Raji (cell line): ENCODE results near the gene CNTNAP5.

ENCODE experiments used
- POLR2A ChIP-seq: IDR thresholded peaks from 2 replicates; pipeline ENCODE4 v1.6.1; 2011; ENCODE audit warnings: low read depth, low read length, control low read depth; ENCODE audit not compliant: insufficient read depth

Gene CNTNAP5

DNA sequence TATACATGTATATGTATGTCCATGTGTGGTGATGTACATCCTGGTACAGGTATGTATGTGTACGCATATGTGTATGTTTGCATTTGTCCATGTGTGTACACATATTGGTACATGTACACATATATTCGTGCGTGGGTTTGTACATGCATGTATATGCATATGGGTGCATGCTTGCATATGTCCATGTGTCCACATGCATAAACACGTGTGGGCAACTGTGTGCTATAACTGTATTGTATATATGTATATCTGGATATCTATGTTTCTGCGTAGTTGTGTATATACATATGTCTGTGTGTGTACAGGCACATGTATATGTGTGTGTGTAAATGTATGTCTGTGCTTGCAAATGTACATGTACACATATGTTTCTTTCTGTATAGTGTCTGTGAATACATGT is 858.5 kb downstream of the CNTNAP5 start:
- TF ChIP-seq POLR2A = no peak

DNA sequence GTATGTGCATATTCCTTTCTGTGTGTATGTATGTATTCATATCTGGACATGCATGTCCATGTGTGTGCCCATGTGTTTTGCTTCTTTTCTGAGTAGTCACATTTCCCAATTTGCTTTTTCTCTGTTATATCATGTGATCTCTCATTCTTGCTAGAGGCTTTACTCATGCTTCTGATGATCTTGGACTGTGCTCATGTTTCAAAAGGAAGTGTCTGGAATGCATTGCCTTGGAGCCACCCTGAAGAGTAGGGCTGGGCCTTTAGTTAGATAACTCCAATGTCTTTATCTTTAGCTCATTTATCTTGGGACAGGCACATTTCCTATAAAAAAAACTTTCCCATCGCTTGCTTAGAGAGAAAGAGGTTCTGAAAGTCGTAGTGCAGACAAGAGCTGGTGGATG is 859.2 kb downstream of the CNTNAP5 start:
- no peak for TF ChIP-seq POLR2A

DNA sequence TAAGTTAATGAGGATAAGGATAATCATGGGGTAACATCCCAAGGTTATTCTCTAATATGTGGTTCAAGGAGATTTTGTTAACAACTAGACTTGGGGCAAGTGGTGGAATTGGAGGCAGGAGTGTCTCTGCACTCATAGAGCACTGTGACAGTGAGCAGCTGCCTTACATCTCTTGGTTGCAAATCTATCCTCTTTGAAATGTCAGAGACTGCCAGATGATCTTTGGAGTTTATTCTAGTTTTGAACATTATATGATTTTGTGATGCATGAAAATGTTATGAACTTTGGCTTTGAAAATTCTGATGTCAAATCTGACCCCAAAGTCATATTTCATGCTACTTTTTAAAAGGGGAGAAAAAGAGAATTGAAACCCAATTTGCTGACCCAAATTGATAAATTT is 861.1 kb downstream of the CNTNAP5 start:
- no peak for TF ChIP-seq POLR2A

DNA sequence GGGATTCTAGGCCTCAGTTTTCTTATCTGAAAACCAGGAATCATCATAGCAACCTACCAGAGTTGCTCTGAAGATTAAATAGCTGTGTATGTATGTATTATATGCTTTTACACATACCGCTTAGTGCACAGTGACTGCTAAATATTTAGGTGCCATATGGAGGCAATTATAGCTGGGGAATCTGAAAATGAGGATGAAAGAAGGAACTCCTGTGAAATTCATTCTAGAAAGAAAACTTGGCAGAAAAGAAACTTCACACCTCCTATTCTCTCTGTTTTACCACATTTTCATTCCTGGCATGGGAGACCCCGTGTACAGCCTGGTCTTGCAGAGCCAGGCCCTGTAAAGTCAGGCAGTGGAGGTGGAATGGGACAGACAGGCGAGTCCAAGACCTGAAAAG is 862.4 kb downstream of the CNTNAP5 start:
- TF ChIP-seq POLR2A = no peak

DNA sequence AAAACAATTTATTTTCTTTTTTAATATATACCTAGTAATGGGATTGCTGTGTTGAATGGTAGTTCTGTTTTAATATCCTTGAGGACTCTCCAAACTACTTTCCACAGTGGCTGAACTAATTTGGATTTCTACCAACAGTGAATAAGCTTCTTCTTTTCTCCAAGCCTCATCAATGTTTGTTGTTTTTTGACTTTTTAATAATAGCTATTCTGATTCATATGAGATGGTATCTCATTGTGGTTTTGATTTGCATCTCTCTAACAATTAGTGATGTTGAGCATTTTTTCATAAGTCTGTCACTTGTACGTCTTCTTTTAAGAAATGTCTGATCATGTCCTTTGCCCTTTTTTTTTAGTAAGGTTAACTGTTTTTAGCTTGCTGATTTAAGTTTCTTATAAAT is 863.3 kb downstream of the CNTNAP5 start:
- TF ChIP-seq POLR2A = no peak

DNA sequence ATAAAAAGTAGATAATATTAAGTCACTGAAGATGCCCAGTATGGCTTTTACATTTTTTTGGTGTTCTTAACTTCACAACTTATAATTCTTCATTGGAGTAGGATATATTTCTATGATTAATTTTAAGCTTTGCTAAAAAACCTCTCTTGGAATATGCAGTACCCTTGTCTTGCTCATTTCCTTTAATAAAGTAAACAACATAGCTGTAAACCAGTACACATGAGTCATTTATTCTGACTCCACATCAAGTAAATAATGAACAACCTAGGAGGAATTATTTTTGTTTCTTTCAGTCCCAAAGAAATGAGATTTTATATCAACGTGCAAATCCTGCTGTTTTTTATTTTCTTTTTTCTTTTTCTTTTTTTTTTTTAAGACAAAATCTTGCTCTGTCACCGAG is 869.1 kb downstream of the CNTNAP5 start:
- no peak for TF ChIP-seq POLR2A

DNA sequence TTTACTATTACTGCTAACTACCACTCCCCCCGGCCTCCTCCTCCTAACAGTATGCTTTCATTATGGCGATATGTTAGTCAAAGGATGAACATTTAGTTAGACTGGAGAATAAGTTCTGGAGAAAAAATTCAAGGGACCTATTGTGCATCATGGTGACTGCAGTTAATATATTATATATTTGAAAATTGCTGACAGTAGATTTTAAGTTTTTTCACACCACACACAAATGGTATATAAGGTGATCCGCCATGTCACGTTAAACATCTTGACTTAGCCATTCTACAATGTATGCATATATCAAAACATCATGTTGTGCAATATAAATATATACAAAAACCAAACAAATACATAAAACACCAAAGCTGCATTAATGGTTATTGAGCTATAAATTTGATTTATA is 873.7 kb downstream of the CNTNAP5 start:
- no peak for TF ChIP-seq POLR2A

DNA sequence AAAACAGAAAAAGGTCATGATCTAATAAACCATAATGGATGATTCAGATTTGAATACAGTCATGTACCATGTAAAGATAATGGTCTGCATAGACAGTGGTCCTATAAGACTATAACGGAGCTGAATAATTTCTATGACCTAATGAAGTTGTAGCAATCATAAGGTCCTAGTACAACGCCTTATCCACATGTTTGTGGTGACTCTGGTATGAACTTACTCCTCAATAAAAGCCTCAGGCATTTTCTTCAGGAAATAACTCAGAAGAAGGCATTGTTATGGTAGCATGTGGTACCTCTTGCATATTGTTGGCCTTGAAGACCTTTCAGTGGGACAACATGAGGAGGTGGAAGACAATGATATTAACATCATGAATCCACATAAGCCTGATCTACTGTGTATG is 883.3 kb downstream of the CNTNAP5 start:
- TF ChIP-seq POLR2A = no peak

DNA sequence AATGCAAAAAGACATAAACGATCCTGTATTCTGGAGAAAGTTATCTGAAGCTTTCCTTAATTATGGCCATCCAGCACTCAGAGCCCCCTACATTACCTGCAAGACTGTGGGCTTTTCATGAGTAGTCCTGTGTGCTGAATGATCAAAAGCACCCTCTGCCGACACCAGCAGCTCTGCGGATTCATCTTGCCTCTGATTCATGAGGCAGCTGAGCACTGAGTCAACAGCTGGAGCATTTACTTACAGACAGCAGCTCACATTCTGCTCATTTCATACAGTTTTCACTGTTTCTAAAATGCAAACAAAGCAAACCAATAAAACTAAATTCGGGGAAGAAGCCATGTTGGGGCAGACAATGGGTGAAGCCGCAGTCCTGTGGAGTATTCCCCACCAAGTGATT is 886.5 kb downstream of the CNTNAP5 start:
- no peak for TF ChIP-seq POLR2A

DNA sequence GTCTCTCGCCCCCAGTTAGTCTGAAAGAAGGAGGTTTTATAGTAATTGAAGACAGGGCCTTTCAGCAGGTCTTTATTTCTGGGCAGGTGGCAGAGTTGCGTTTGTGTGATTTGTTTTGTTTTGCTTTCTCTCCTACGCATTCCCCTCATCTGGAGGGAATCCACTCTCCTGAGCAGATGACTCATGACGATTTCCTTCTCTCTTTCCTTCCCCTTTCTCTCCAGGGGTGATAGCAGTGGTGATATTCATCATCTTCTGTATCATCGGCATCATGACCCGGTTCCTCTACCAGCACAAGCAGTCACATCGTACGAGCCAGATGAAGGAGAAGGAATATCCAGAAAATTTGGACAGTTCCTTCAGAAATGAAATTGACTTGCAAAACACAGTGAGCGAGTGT is 888.8 kb downstream of the CNTNAP5 start:
- TF ChIP-seq POLR2A = no peak

DNA sequence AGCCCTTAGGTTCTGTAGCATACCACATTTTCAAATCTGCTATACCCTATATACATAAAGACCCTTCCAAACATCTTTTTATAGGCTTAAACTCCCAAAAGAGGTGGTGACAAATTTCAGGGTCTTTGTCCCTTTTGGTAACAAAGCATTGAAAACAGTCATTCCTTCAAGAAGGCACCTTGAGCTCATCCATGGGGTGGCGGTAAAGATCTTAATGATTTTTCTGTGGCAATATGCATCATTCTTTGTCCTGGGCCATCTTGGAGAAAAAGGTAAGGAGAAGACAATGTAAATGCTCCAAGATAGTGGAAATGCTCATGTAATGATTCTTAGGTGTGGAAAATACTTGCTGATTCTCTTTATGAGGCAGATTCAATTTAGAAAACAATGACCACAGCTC is 890.5 kb downstream of the CNTNAP5 start:
- TF ChIP-seq POLR2A = no peak

DNA sequence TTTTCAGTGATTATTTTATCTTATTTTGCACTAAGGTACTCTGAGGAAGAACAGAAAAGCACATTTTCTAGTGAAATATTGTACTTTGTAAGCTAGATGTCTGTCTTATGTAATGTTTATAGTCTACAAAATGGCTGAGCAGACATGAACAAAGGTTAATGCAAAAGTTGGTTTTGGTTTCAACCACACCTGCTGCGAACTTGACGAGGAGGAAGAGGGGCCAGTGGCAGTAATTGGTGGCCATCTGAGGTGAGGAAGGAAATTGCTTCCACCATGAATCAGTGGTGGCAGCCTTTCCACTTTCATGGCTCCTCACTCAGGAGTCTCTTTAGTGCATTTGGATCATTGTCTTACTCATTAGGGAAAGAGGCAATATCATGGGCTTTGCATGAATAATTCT is 894.2 kb downstream of the CNTNAP5 start:
- TF ChIP-seq POLR2A = no peak

DNA sequence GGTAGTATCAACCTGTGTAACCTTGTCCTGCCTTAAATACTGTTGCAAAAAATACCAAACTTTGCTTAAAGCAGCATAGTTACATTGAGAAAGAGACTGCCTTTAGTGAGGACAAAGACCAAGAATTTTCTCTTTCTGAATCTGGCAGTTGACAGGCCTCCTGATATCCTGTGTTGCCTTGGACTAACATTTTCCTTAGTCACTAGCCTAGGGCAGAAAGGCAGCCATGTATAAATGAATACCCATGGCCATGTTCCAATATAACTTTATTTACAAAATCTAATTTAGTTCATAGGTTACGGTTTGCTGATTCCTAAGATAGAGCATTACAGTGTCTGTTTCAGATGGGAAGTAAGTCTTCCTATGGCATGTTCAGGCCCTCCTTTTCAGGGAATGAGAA is 895.4 kb downstream of the CNTNAP5 start:
- no peak for TF ChIP-seq POLR2A

DNA sequence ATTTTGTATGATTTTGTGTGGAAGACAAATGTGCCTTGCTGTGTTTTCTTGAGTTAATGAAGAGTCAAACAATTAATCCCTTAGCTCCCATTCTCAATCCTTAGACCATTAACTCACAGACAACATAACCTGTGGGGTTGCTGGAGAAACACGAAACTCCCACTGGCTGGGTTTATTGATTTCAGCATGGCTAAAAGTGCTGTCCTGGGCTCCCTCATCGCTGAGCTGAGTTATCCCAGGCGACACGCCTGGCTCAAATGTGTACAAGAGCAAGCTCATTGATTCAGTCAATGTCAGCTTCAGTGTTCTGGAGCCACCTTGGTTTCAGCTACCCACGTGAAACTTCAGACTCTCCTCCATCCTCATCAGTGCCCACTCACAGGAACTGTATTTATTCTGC is 896.1 kb downstream of the CNTNAP5 start:
- TF ChIP-seq POLR2A = no peak

DNA sequence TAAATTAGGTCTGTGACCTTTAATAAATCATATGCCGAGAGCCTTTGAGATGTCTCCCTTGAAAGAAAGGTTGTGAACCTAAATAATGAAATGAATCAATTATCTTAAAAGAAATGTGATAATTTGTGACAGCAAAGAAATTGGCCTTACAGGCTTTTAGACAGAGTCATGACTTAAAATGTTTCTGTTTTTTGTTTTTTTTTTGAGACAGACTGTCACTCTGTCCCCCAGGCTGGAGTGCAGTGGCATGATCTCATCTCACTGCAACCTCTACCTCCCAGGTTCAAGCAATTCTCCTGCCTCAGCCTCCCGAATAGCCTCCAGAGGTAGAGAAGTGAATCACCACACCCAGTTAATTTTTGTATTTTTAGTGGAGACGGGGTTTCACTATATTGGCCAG is 898.0 kb downstream of the CNTNAP5 start:
- no peak for TF ChIP-seq POLR2A

DNA sequence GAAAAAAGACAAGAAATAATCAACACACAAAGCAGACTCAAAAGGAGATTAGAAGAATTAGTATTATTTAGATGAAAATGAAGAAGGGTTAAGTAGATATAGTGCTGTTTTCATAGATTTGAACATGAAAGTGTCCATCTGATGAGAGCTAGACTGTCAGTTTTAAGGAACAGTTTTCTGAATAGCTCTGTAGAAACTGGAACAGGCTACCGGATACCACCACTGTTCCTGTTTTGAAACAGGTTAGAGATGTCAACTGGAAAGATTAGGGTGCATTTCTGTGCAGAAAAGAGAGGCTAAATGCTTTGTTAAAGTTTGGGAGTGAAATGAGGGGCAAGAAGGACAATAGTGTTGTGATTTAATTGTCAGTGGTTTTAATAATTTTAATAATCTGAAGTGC is 908.8 kb downstream of the CNTNAP5 start:
- no peak for TF ChIP-seq POLR2A

DNA sequence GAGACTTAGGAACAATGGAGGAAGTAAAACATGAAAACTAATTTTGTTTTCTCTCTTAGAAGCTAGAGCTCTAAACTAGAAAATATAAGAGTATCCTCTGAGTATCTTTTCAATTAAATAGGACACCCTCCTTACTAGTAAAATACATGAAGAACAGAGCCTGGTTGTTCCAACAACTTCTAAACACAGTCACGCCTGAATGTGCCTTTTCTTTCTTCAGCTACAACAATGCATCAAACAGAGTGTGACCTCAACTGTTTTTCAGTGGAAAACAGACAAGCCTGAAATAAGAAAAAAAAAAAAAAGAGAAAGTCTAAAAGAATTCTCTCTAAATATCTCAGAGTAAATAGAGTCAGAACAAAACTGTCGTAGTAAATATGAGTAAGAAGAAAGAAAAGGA is 928.8 kb downstream of the CNTNAP5 start:
- no peak for TF ChIP-seq POLR2A

DNA sequence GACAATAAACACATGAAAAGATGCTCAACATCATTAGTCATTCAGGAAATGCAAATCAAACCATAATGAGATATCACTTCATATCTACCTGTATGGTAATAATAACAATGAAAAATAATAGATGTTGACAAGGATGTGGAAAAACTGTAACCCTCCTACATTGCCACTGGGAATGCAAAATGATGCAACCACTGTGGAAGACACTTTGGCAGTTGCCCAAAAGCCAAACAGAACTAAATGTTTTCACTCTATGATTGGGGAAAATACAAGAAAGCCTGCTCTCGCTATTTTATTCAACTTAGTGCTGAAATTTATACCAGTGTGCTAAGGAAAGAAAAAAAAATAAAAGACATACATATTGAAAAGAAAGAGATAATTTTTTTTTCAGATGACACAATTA is 934.5 kb downstream of the CNTNAP5 start:
- TF ChIP-seq POLR2A = no peak
